Breast epithelium (tissue), 4 donors: ENCODE measurements around the gene CCNYL1. TPM values are rescaled to one million over a fixed set of nuclear protein-coding genes. Genes with fewer than 3 reads are reported as not detected.
"Not testable (repeated sequence)": the region's sequence is repeated elsewhere in the genome, so short reads cannot be mapped to it uniquely, and the experiment has no call there.

Experiments
- DNase-seq, 2 donors: peaks; one replicate each; pipeline ENCODE4 v3.0.0-alpha.2; 2019; ENCODE audit warnings: low spot score in 2 of 2
- H3K27ac ChIP-seq, 2 donors: fragments of 200-600 bp; sonication (generic) in 1 of 2; one replicate each; pipeline ENCODE4 v1.5.1; 2016 to 2019; ENCODE audit warnings: mild to moderate bottlenecking in 1 of 2
- H3K27me3 ChIP-seq, 2 donors: fragments of 200-600 bp; sonication (generic) in 1 of 2; one replicate each; pipeline versions ENCODE4 v1.5.1 to v1.6.0; 2017 to 2019; ENCODE audit warnings: control low read depth in 1 of 2, mild to moderate bottlenecking in 1 of 2
- H3K36me3 ChIP-seq: fragments of 200-600 bp; one replicate; pipeline ENCODE4 v1.5.1; 2019
- H3K4me1 ChIP-seq, 2 donors: fragments of 200-600 bp; sonication (generic); one replicate each; pipeline ENCODE4 v1.5.1; 2016 to 2019; ENCODE audit warnings: control low read depth in 1 of 2
- H3K4me3 ChIP-seq, 3 donors: fragments of 200-600 bp; sonication (generic); 1 replicate in 2 of 3; 2 replicates in 1 of 3; pipeline ENCODE4 v1.5.1; 2016 to 2019; ENCODE audit warnings: mild to moderate bottlenecking in 3 of 3, moderate library complexity in 2 of 3
- H3K9me3 ChIP-seq, 2 donors: fragments of 200-600 bp; sonication (generic) in 1 of 2; one replicate each; pipeline ENCODE4 v1.5.1; 2016 to 2019; ENCODE audit warnings: control low read depth in 1 of 2
- POLR2A ChIP-seq: fragments of 450-650 bp; IDR thresholded peaks from one replicate; pipeline ENCODE4 v1.6.1; 2016; ENCODE audit warnings: antibody characterized with exemption, mild to moderate bottlenecking, moderate library complexity
- POLR2AphosphoS5 ChIP-seq, 3 donors: sonication (generic); formaldehyde crosslinking; IDR thresholded peaks; one replicate each; pipeline ENCODE4 v1.6.1; 2017; ENCODE audit warnings: antibody characterized with exemption in 3 of 3
- intact Hi-C: fragments of 100-400 bp; cut with DNase I; formaldehyde crosslinking; loops from one replicate; pipeline ENCODE4 v1.15.1; 2023; ENCODE audit warnings: low total_unique reads
- total RNA-seq, 3 donors: library from RNA; depleted of rRNA; stranded (reverse); fragments of >200 nt; gene quantifications; one replicate each; pipeline ENCODE4 v1.1.0, GENCODE V29; 2016
- TF ChIP-seq, protein P1 (sequence below), 3 donors: fragments of 450-650 bp; IDR thresholded peaks; one replicate each; pipeline ENCODE4 v1.5.1; 2016 to 2017; ENCODE audit warnings: antibody characterized with exemption in 3 of 3, mild to moderate bottlenecking in 3 of 3, moderate library complexity in 3 of 3

CCNYL1 gene
- total RNA-seq, 3 donors from 2014 or later: 10.0 to 17.4 (median 11.8) TPM

DNA sequence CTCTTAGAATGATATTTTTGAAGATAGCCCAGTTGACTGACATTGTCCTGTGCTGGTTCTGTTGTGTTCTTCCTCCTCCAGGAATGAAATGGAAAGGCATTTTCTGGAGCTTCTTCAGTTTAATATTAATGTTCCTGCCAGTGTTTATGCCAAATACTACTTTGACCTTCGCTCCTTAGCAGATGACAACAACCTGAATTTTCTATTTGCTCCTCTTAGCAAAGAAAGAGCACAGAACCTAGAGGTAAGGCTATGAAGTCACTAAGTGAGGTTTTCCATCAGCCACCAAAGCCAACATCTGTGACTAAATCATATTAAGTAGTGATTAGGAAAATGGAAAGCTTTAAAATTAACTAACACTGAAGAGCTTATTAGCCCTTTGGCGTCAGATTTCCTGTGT is 39.4 kb downstream of the CCNYL1 start:
- Histone ChIP-seq H3K27me3 (no peaks in the 10 kb centered on the region), H3K4me3 (no peak overlapping the region), H3K9me3 (no peaks in the 10 kb centered on the region), H3K4me1 (no peaks in the 10 kb centered on the region), H3K36me3 (no peaks in the 10 kb centered on the region), H3K27ac (no peak overlapping the region)
- intact Hi-C loops: no loop called here
- no peak for TF ChIP-seq POLR2AphosphoS5 (IDR thresholded peaks at IDR 0.05)
- TF ChIP-seq, protein P1, sequence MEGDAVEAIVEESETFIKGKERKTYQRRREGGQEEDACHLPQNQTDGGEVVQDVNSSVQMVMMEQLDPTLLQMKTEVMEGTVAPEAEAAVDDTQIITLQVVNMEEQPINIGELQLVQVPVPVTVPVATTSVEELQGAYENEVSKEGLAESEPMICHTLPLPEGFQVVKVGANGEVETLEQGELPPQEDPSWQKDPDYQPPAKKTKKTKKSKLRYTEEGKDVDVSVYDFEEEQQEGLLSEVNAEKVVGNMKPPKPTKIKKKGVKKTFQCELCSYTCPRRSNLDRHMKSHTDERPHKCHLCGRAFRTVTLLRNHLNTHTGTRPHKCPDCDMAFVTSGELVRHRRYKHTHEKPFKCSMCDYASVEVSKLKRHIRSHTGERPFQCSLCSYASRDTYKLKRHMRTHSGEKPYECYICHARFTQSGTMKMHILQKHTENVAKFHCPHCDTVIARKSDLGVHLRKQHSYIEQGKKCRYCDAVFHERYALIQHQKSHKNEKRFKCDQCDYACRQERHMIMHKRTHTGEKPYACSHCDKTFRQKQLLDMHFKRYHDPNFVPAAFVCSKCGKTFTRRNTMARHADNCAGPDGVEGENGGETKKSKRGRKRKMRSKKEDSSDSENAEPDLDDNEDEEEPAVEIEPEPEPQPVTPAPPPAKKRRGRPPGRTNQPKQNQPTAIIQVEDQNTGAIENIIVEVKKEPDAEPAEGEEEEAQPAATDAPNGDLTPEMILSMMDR (IDR thresholded peaks at IDR 0.05): no peak
- no peak for TF ChIP-seq POLR2A
- DNase-seq: no peak

DNA sequence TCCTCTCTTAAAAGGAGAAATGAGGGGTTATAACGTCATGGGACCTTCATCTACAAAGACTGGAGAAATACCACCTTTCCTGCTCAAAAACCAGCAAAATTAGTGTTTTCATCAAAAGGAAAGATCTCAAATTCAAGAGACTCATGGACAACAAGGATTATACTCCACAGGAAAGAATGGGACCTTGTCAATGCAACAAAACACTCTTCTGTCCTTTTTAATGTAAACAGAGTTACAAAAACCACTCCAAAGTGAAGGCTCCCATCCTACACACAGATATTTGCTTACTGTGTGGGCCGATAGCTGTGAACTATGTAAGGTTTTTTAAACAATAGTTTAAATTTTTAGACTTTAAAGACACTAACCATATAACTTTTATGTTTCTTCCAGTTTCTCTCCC is 42.2 kb downstream of the CCNYL1 start:
- H3K27me3 ChIP-seq, H3K36me3 ChIP-seq, H3K27ac ChIP-seq, H3K9me3 ChIP-seq, intact Hi-C loops, H3K4me3 ChIP-seq, H3K4me1 ChIP-seq, DNase-seq: not testable (repeated sequence)

GRCh38 chr2:207754498-207755383 is 43.3 kb downstream of the CCNYL1 start:
- H3K27me3 ChIP-seq: no peaks in the 10 kb centered on the region
- no peaks in the 10 kb centered on the region for H3K4me1 ChIP-seq
- no peaks in the 10 kb centered on the region for H3K36me3 ChIP-seq
- H3K4me3 ChIP-seq: no peak overlapping the region
- DNase-seq: no peak
- no peak for TF ChIP-seq POLR2AphosphoS5 (IDR thresholded peaks at IDR 0.05)
- TF ChIP-seq, protein P1 (IDR thresholded peaks at IDR 0.05): no peak
- TF ChIP-seq POLR2A: no peak
- no peak overlapping the region for H3K27ac ChIP-seq
- intact Hi-C loops: no loop called here
- H3K9me3 ChIP-seq: no peaks in the 10 kb centered on the region

- intact Hi-C loops: no loop called here
Observed at GRCh38 chr2:207758025-207758424, 46.6 kb downstream of the CCNYL1 start.

GRCh38 chr2:207759890-207760289 is 48.5 kb downstream of the CCNYL1 start:
- intact Hi-C loops: no loop called here
- no peak for DNase-seq
- no peaks in the 10 kb centered on the region for H3K36me3 ChIP-seq

More at GRCh38 chr2:207758025-207758424, 46.6 kb downstream of the CCNYL1 start:
- H3K4me3 ChIP-seq: no peak overlapping the region
- H3K27ac ChIP-seq: no peak overlapping the region
- DNase-seq: no peak
- H3K4me1 ChIP-seq: no peaks in the 10 kb centered on the region
- no peaks in the 10 kb centered on the region for H3K9me3 ChIP-seq
- no peaks in the 10 kb centered on the region for H3K27me3 ChIP-seq
- no peaks in the 10 kb centered on the region for H3K36me3 ChIP-seq
- TF ChIP-seq, protein P1 (IDR thresholded peaks at IDR 0.05): no peak
- TF ChIP-seq POLR2A: no peak
- TF ChIP-seq POLR2AphosphoS5 (IDR thresholded peaks at IDR 0.05): no peak

More at GRCh38 chr2:207759890-207760289, 48.5 kb downstream of the CCNYL1 start:
- Histone ChIP-seq H3K27me3 (no peaks in the 10 kb centered on the region), H3K4me1 (no peaks in the 10 kb centered on the region), H3K4me3 (no peak overlapping the region), H3K9me3 (no peaks in the 10 kb centered on the region), H3K27ac (no peak overlapping the region)
- no peak for TF ChIP-seq POLR2A
- TF ChIP-seq POLR2AphosphoS5 (IDR thresholded peaks at IDR 0.05): no peak
- TF ChIP-seq, protein P1 (IDR thresholded peaks at IDR 0.05): no peak
